HAP-1 (cell line): Measurements from ENCODE around the gene INPP5F.
A peak's percentile ranks its signal among the peaks of the same experiment; 100 is the strongest.

Experiments
- DNase-seq, 2 experiments: peaks; one replicate each; pipeline ENCODE4 v3.0.0-alpha.2; 2016 to 2020; ENCODE audit warnings: low spot score in 2 of 2
- H3K27me3 ChIP-seq: fragments of 250-450 bp; sonication (Bioruptor Pico); 2 replicates; pipeline ENCODE4 v1.5.1; 2020; ENCODE audit warnings: low read depth, mild to moderate bottlenecking, moderate library complexity
- H3K36me3 ChIP-seq: fragments of 250-450 bp; sonication (Bioruptor Pico); replicated peaks from 2 replicates; pipeline ENCODE4 v1.5.1; 2020; ENCODE audit warnings: mild to moderate bottlenecking
- H3K4me1 ChIP-seq: fragments of 250-450 bp; sonication (Bioruptor Pico); 2 replicates; pipeline ENCODE4 v1.5.1; 2020; ENCODE audit warnings: mild to moderate bottlenecking
- H3K4me3 ChIP-seq: fragments of 250-450 bp; sonication (Bioruptor Pico); 2 replicates; pipeline ENCODE4 v1.5.1; 2020; ENCODE audit warnings: mild to moderate bottlenecking, moderate library complexity
- H3K9me3 ChIP-seq: fragments of 250-450 bp; sonication (Bioruptor Pico); 2 replicates; pipeline ENCODE4 v1.5.1; 2020; ENCODE audit warnings: mild to moderate bottlenecking, moderate library complexity
- in situ Hi-C: fragments of 300-500 bp; cut with MboI; formaldehyde crosslinking; loops from 3 replicates; pipeline ENCODE4 v1.14.3; 2020; ENCODE audit warnings: low sequenced_read_pairs, inconsistent platforms, mixed read lengths

INPP5F gene, protein sequence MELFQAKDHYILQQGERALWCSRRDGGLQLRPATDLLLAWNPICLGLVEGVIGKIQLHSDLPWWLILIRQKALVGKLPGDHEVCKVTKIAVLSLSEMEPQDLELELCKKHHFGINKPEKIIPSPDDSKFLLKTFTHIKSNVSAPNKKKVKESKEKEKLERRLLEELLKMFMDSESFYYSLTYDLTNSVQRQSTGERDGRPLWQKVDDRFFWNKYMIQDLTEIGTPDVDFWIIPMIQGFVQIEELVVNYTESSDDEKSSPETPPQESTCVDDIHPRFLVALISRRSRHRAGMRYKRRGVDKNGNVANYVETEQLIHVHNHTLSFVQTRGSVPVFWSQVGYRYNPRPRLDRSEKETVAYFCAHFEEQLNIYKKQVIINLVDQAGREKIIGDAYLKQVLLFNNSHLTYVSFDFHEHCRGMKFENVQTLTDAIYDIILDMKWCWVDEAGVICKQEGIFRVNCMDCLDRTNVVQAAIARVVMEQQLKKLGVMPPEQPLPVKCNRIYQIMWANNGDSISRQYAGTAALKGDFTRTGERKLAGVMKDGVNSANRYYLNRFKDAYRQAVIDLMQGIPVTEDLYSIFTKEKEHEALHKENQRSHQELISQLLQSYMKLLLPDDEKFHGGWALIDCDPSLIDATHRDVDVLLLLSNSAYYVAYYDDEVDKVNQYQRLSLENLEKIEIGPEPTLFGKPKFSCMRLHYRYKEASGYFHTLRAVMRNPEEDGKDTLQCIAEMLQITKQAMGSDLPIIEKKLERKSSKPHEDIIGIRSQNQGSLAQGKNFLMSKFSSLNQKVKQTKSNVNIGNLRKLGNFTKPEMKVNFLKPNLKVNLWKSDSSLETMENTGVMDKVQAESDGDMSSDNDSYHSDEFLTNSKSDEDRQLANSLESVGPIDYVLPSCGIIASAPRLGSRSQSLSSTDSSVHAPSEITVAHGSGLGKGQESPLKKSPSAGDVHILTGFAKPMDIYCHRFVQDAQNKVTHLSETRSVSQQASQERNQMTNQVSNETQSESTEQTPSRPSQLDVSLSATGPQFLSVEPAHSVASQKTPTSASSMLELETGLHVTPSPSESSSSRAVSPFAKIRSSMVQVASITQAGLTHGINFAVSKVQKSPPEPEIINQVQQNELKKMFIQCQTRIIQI

DNA sequence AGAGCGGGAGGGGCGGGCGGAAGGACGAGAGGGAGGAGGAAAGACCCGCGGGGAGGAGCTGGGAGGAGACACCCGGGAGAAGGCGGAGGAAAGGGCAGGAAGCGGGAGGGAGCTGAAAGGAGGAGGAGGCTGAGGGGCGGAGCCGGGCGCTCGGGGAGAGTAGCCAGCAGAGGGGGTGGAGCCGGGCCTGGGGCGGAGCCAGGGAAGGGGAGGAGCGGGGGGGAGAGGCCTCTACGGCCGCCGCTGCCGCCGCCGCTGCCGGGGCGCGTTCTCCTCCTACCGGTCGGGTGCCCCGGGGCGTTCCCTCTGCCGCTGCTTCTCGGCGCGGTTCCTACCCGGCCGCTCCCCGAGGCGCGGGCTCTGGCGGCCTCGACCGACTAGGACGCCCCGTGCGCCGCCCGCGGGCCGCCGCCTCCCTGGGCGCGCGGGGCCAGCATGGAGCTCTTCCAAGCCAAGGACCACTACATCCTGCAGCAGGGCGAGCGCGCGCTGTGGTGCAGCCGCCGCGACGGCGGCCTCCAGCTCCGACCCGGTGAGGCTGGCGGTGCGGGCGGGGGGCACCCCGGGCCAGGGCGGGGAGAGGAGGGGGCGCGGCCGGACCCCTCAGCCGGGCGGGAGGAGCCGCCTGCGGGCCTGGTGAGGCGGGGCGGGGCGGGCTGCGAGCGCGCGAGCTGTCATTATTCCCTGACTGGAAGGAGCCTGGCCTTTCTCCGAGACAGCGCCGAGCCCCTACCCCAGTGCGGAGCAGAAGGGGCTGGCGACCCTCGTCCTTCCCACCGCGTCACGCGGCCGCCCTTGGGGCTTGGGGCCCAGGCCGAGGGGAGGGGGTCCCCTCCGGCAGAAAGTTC, at the start of gene INPP5F:
Gene INPP5F, plus strand, starts transcription at position 223 of the 848 bp plus-strand sequence. Its CDS starts 213 bp downstream, at position 436.
- peak; percentile 99 to 100 for DNase-seq
- Histone ChIP-seq H3K4me3 (peak within 1 kb of the TSS; percentile 51), H3K4me1 (peaks cover 41% of the 10 kb centered on the region), H3K9me3 (no peaks in the 10 kb centered on the region), H3K27me3 (no peaks in the 10 kb centered on the region), H3K36me3 (no peaks in the 10 kb centered on the region)
- in situ Hi-C loops: no loop called here

DNA sequence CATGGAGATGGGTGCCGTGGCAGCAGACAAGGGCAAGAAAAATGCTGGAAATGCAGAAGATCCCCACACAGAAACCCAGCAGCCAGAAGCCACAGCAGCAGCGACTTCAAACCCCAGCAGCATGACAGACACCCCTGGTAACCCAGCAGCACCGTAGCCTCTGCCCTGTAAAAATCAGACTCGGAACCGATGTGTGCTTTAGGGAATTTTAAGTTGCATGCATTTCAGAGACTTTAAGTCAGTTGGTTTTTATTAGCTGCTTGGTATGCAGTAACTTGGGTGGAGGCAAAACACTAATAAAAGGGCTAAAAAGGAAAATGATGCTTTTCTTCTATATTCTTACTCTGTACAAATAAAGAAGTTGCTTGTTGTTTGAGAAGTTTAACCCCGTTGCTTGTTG, 48.7 kb upstream of the INPP5F start:
- in situ Hi-C loops: no loop called here
- Histone ChIP-seq H3K36me3 (peaks cover 44% of the 10 kb centered on the region), H3K9me3 (no peaks in the 10 kb centered on the region), H3K4me1 (no peaks in the 10 kb centered on the region), H3K4me3 (no peak overlapping the region), H3K27me3 (no peaks in the 10 kb centered on the region)
- no peak for DNase-seq

DNA sequence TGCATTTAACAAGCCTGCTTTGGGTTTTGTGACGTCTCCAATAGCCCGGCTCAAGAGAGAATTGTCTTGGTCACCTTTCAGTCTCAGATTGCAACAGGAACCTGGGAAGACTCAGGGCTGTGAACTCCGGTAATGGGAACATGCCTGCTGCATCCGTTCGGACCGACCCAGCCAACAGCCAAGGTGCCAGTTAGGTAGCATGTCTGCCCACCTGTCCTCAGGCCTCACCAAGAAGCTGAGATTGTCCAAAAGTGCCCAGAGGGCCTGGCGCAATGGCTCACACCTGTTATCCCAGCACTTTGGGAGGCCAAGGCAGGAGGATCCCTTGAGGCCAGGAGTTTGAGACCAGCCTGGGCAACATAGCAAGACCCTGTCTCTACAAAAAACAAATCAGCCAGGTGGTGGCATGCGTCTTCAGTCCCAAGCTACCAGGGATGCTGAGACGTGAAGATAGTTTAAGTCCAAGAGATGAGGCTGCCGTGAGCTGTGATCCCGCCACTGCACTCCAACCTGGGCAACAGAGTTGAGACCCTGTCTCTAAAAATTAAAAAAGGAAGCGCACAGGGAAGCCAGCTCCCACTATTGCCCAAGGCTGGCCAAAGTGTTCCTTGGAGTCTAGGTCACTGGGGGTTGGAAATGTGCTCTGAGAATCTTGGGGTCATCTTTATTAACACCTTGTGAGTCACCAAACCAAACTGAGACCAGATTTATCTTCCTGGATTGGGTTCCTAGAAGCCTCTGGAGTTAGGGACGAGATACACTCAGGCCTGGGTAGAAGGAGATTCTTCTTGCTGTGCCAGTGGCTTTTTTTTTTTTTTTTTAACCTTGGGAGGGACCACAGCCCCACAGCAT, 47.7 kb upstream of the INPP5F start:
- Histone ChIP-seq H3K9me3 (no peaks in the 10 kb centered on the region), H3K4me3 (no peak overlapping the region), H3K27me3 (no peaks in the 10 kb centered on the region), H3K4me1 (no peaks in the 10 kb centered on the region), H3K36me3 (peaks cover 36% of the 10 kb centered on the region)
- DNase-seq: no peak
- in situ Hi-C loops: no loop called here

DNA sequence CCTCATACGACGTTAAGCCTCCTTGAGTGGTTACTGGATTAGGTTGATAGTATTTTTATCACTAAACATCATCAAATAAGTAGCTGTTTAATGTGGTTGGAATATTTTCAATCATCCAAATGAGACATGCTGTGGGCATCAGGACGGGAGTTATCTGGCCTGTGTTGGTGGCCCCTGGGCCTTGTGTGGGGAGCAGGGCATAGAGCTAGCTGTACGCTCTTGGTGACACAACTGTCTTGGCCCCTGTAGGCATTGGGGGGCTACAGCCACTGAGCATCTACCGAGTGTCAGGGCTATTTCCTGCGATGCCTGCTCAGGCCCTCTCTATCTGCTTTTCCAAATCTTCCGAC, 46.4 kb upstream of the INPP5F start:
- no peak for DNase-seq
- peaks cover 23% of the 10 kb centered on the region for H3K36me3 ChIP-seq
- no peaks in the 10 kb centered on the region for H3K9me3 ChIP-seq
- in situ Hi-C loops: no loop called here
- no peak overlapping the region for H3K4me3 ChIP-seq
- no peaks in the 10 kb centered on the region for H3K4me1 ChIP-seq
- H3K27me3 ChIP-seq: no peaks in the 10 kb centered on the region

DNA sequence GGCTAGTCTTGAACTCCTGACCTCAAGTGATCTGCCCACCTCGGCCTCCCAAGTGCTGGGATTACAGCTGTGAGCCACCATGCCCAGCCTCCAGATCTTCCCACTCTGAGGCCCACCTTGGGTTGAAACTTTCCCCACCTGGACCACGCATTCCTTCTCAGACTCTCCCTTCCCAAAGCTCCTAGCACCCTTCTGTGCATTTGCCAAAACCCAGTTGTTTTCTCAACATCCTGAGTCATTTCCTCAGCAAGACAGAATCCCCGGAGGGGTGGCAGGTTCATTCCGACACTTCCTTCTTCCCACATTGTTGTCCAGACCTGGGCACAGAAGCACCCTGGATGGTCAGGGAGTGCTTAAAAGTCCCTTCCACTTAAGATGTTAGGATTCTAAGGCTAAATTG, 45.8 kb upstream of the INPP5F start:
- Histone ChIP-seq H3K9me3 (no peaks in the 10 kb centered on the region), H3K27me3 (no peaks in the 10 kb centered on the region), H3K36me3 (peaks cover 23% of the 10 kb centered on the region), H3K4me1 (no peaks in the 10 kb centered on the region), H3K4me3 (no peak overlapping the region)
- in situ Hi-C loops: loop anchor here (5.0 kb wide), 1 partner anchor 177 kb away; no protein-coding TSS in a partner anchor
- DNase-seq: no peak

DNA sequence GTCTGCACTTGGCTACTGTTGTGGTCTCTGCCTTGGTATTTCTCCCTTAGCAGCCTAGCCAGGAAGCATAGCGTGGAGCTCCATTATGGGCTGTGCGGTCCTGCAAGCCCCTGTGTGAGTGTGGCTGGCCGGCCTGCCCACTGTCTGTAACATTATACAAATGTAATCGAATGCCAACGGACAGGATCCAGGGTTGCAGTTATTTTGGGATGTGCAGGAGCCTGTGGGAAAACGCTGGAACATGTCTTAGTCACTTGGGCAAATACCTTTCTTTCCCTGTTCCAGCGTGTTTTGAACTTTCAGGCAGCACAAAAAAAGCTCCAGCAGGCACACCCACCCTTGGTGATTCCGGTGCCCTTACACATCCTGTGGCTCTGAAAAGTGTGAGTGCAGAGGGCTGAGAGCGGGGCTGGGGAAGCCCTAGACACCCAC, 45.2 kb upstream of the INPP5F start:
- in situ Hi-C loops: loop anchor here (5.0 kb wide), 1 partner anchor 177 kb away; no protein-coding TSS in a partner anchor
- no peak for DNase-seq
- no peaks in the 10 kb centered on the region for H3K4me1 ChIP-seq
- H3K36me3 ChIP-seq: peaks cover 23% of the 10 kb centered on the region
- H3K4me3 ChIP-seq: no peak overlapping the region
- H3K27me3 ChIP-seq: no peaks in the 10 kb centered on the region
- H3K9me3 ChIP-seq: no peaks in the 10 kb centered on the region

DNA sequence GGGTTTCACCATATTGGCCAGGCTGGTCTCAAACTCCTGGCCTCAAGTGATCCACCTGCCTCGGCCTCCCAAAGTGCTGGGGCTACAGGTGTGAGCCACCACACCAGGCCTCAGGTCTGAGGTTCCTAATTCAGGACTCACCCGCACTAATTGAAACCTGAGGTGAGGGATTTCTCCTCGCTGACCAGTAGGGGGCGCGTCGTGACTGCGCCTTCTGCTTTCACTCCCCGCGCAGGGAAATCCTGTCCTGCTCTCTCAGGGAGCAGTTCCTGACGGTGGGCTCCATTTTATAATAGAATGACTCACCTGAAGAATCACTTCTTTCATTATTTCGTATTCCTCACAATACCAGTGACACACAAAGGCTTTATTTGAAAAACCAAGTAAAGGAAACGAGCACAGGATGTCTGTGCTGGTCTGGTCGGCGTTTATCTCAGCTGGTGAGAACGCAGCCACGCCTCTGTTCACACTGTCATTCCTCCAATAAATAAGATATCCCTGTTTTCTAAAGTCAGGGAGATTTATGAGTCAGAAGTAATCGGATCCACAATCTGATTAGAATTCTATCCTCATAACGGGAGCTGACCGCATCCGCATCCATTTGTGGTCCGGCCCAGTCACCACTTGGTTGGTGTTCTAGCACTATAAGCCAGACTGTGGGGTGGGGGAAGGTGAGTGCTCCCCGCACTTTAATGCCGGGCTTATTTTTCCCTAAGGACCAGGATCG, 39.2 kb upstream of the INPP5F start:
- peak overlapping the region; percentile 17 for H3K4me3 ChIP-seq
- H3K9me3 ChIP-seq: no peaks in the 10 kb centered on the region
- H3K4me1 ChIP-seq: peaks cover 21% of the 10 kb centered on the region
- no peaks in the 10 kb centered on the region for H3K27me3 ChIP-seq
- in situ Hi-C loops: no loop called here
- peak; percentile 89 to 90 for DNase-seq
- no peaks in the 10 kb centered on the region for H3K36me3 ChIP-seq

DNA sequence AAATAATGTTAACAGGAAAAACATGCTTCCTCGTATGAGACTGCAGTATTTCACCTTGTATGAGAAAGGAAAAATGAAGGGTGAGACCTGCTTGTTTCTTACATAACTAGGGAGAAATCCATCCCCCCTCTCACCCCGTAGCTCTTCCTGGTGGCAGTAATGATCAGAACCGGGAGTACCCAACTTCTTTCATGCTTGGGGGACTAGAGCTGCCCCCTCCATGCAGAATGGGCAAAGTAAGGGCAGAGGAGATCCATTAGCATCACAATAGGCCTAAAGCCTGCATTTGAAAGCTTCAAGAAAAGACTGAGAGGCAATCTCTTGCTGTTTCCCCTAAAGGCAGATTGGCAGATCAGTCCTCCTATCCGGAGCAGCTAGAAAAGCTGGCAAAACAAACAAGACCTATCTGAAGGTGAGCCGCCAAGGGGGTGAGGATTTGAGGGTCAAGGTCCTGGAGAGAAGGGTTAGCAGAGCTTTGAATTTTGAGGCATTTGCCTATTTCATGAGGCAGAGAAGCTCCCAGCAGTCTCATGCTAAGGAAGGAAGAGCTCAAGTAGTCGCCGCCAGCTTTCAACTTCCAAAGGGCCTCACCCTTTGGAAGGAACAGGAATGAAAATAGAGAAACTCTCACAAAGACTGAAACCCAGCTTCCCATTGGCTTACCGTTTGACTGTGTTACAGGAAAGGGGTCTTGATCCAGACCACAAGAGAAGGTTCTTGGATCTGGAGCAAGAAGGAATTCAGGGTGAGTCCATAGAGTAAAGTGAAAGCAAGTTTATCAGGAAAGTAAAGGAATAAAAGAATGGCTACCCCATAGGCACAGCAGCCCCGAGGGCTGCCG, 38.4 kb upstream of the INPP5F start:
- no peaks in the 10 kb centered on the region for H3K36me3 ChIP-seq
- peak overlapping the region; percentile 17 for H3K4me3 ChIP-seq
- in situ Hi-C loops: no loop called here
- H3K4me1 ChIP-seq: peaks cover 21% of the 10 kb centered on the region
- peak; percentile 92 to 93 for DNase-seq
- no peaks in the 10 kb centered on the region for H3K27me3 ChIP-seq
- no peaks in the 10 kb centered on the region for H3K9me3 ChIP-seq

DNA sequence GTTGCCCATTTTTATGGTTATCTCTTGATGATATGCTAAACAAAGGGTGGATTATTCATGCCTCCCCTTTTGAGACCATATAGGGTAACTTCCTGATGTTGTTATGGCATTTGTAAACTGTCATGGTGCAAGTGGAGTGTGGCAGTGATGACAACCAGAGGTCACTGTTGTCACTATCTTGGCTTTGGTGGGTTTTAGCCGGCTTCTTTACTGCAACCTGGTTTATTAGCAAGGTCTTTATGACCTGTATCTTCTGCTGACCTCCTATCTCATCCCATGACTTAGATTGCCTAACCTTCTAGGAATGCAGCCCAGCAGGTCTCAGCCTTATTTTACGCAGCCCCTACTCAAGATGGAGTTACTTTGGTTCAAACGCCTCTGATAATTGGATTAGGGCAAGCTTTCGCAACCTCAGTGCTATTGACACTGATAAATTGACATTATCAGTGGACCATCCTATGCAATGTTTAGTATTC, 37.8 kb upstream of the INPP5F start:
- H3K27me3 ChIP-seq: no peaks in the 10 kb centered on the region
- peak overlapping the region; percentile 17 for H3K4me3 ChIP-seq
- H3K4me1 ChIP-seq: peaks cover 21% of the 10 kb centered on the region
- peak; percentile 50 to 59 for DNase-seq
- no peaks in the 10 kb centered on the region for H3K9me3 ChIP-seq
- in situ Hi-C loops: no loop called here
- no peaks in the 10 kb centered on the region for H3K36me3 ChIP-seq

DNA sequence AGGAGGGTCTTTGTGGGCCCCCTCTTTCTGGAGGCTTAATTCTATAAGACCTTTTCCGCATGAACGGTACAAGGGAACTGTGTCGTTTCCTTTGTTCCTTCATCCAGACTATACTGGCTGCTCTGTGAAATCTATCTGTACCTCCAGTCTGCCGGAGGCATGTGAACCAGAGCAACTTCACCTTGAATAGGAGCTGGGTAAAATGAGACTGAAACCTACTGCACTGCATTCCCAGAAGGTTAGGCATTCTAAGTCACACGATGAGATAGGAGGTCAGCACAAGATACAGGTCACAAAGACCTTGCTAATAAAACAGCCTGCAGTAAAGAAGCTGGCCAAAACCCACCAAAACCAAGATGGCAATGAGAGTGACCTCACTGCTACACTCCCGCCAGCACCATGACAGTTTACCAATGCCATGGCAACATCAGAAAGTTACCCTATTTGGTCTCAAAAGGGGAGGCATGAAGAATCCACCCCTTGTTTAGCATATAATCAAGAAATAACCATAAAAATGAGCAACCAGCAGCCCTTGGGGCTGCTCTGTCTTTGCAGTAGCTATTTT, 36.8 kb upstream of the INPP5F start:
- H3K4me1 ChIP-seq: peaks cover 21% of the 10 kb centered on the region
- DNase-seq: no peak
- H3K4me3 ChIP-seq: no peak overlapping the region
- H3K36me3 ChIP-seq: no peaks in the 10 kb centered on the region
- no peaks in the 10 kb centered on the region for H3K27me3 ChIP-seq
- in situ Hi-C loops: no loop called here
- no peaks in the 10 kb centered on the region for H3K9me3 ChIP-seq

DNA sequence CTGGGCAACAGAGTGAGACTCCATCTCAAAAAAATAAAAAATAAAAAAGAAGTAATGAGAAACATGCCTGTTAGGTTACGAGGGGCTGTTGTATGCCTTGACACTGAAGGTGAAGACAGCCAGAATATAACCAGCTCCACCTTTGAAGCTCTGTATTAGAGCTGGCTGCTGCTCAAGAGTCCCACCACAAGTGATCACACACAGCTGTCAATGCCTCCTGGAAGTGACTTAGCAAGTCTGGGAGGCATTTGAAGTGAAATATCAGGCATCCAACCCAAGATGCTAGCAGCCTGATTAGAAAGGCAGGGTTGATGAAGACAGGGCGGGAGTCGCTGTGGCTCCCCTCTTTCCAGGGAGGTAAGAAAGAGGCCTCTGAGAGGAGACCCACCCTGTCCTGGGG, 34.1 kb upstream of the INPP5F start:
- Histone ChIP-seq H3K27me3 (no peaks in the 10 kb centered on the region), H3K9me3 (peaks cover 2% of the 10 kb centered on the region; the same call in 1 of the 2 replicates), H3K4me3 (no peak overlapping the region), H3K4me1 (peaks cover 19% of the 10 kb centered on the region), H3K36me3 (no peaks in the 10 kb centered on the region)
- no peak for DNase-seq
- in situ Hi-C loops: no loop called here
